ENCODE data around the gene NYNRIN. TPM values are rescaled to one million over a fixed set of nuclear protein-coding genes. Genes with fewer than 3 reads are reported as not detected.

NYNRIN gene
- total RNA-seq, 4 donors from 2014 or later, result 8.0 to 21.2 (median 13.4) TPM

DNA sequence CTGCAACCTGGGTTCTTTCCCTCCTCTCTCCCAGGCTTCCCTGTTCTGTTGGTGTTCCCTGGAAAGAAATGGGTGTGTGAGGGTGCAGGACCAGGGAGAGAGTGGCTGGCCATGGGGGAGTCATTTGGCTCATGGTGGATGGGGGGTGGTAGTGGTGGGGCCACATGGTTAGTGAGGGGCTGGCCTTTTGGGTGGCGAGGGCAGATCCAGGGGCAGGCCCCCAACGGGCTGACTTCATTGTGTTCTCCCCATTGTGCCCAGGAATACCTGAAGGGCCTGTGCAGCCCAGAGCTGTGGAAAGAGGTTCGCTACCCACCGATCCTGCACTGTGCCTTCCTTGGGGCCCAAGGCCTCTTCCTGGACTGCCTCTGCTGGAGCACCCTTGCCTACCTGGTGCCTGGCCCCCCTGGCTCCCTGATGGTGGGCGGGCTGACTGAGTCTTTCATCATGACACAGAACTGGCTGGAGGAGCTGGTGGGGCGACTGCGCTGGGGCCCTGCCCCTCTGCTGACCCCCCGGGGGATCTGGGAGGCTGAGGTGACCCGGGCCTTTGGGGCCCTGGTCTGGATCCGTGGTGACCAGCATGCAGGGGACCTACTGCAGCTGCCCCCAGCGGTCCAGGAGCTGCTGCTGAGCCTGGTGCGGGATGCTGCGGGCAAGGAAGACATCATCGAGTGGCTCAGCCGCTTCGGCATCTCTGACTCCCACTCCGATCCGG lies 9.0 kb downstream of the NYNRIN start:
- Histone ChIP-seq H3K27ac (replicated peaks in 1 of 4) (no peak overlapping the region), H3K4me1 (peaks cover 9 to 38% (median 26%) of the 10 kb centered on the region in 4 donors), H3K9me3 (no peaks in the 10 kb centered on the region), H3K4me3 (no peak overlapping the region), H3K36me3 (peaks cover 5 to 61% (median 48%) of the 10 kb centered on the region in 4 donors), H3K27me3 (no peaks in the 10 kb centered on the region)
- DNase-seq (ENCODE audit: extremely low spot score), result no peak
- TF ChIP-seq, protein P1, sequence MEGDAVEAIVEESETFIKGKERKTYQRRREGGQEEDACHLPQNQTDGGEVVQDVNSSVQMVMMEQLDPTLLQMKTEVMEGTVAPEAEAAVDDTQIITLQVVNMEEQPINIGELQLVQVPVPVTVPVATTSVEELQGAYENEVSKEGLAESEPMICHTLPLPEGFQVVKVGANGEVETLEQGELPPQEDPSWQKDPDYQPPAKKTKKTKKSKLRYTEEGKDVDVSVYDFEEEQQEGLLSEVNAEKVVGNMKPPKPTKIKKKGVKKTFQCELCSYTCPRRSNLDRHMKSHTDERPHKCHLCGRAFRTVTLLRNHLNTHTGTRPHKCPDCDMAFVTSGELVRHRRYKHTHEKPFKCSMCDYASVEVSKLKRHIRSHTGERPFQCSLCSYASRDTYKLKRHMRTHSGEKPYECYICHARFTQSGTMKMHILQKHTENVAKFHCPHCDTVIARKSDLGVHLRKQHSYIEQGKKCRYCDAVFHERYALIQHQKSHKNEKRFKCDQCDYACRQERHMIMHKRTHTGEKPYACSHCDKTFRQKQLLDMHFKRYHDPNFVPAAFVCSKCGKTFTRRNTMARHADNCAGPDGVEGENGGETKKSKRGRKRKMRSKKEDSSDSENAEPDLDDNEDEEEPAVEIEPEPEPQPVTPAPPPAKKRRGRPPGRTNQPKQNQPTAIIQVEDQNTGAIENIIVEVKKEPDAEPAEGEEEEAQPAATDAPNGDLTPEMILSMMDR (IDR thresholded peaks at IDR 0.05), result no peak
- TF ChIP-seq POLR2AphosphoS5 (IDR thresholded peaks at IDR 0.05) (no peak), EP300 (IDR thresholded peaks at IDR 0.05) (no peak), POLR2A (IDR thresholded peaks at IDR 0.05; ENCODE audit: low read depth) (no peak)
- 90% methylated on average over 12 of the region's 18 CpGs for WGBS
- intact Hi-C loops (cut with DNase I), result no loop called here

DNA sequence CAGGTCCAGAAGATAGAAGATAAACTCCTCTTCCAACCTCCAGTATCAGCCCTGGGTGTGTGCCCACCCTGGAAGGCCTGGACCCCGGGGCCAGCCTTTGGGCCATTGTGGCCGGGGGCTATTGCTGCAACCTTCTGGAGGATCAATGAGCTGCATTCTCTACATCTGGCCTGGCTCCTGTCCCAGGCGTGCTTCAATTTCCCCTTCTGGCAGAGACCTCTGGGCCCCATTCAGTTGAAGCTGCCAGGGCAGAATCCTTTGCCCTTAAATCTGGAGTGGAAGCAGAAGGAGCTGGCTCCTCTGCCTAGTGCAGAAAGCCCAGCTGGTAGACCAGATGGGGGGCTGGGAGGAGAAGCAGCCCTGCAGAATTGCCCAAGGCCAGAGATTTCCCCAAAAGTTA lies 10.0 kb downstream of the NYNRIN start:
- WGBS, result 25% methylated on average over 1 of the region's 3 CpGs
- intact Hi-C loops (cut with DNase I), result no loop called here
- TF ChIP-seq POLR2AphosphoS5 (IDR thresholded peaks at IDR 0.05) (no peak), EP300 (IDR thresholded peaks at IDR 0.05) (no peak), POLR2A (IDR thresholded peaks at IDR 0.05; ENCODE audit: low read depth) (no peak)
- TF ChIP-seq, protein P1 (IDR thresholded peaks at IDR 0.05), result no peak
- DNase-seq (ENCODE audit: extremely low spot score), result no peak
- H3K27ac ChIP-seq (replicated peaks in 1 of 4), result no peak overlapping the region
- no peaks in the 10 kb centered on the region for H3K9me3 ChIP-seq
- H3K4me1 ChIP-seq, result peaks cover 0 to 28% (median 16%) of the 10 kb centered on the region in 4 donors
- no peaks in the 10 kb centered on the region for H3K27me3 ChIP-seq
- no peak overlapping the region for H3K4me3 ChIP-seq
- peaks cover 7 to 71% (median 57%) of the 10 kb centered on the region in 4 donors for H3K36me3 ChIP-seq

DNA sequence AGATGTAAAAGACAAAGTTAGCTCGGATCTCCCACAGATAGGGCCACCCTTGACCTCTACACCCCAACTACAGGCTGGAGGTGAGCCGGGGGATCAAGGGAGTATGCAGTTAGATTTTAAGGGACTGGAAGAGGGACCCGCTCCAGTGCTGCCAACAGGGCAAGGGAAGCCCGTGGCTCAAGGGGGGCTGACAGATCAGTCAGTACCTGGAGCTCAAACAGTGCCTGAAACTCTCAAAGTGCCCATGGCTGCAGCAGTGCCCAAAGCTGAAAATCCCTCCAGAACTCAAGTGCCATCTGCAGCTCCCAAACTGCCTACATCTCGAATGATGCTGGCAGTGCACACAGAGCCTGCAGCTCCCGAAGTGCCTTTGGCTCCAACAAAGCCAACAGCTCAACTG lies 10.4 kb downstream of the NYNRIN start:
- intact Hi-C loops (cut with DNase I), result no loop called here
- TF ChIP-seq POLR2A (IDR thresholded peaks at IDR 0.05; ENCODE audit: low read depth), result no peak
- TF ChIP-seq, protein P1 (IDR thresholded peaks at IDR 0.05), result no peak
- no peak for TF ChIP-seq POLR2AphosphoS5 (IDR thresholded peaks at IDR 0.05)
- no peak for TF ChIP-seq EP300 (IDR thresholded peaks at IDR 0.05)
- WGBS, result 80% methylated on average over 6 of the region's 6 CpGs
- Histone ChIP-seq H3K27me3 (no peaks in the 10 kb centered on the region), H3K9me3 (no peaks in the 10 kb centered on the region), H3K4me3 (no peak overlapping the region), H3K27ac (replicated peaks in 1 of 4) (no peak overlapping the region), H3K4me1 (peaks cover 0 to 24% (median 12%) of the 10 kb centered on the region in 4 donors), H3K36me3 (peaks cover 8 to 75% (median 61%) of the 10 kb centered on the region in 4 donors)
- no peak for DNase-seq (ENCODE audit: extremely low spot score)

DNA sequence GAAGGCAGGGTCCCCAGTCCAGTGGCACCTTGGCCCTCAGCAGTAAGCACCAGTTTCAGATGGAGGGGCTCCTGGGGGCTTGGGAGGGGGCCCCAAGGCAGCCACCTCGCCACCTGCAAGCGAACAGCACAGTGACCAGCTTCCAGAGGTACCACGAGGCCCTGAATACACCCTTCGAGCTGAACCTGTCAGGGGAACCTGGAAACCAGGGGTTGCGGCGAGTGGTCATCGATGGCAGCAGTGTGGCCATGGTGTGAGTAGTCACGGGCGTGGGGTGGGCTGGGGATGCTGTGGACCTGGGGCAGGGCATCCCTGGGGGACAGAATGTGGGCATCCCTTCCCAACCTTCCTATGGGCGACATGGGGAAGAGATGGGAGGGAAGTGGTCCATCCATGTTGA lies 11.2 kb downstream of the NYNRIN start:
- intact Hi-C loops (cut with DNase I), result no loop called here
- H3K4me3 ChIP-seq, result no peak overlapping the region
- WGBS, result 96% methylated on average over 10 of the region's 10 CpGs
- H3K27ac ChIP-seq (replicated peaks in 1 of 4), result no peak overlapping the region
- no peaks in the 10 kb centered on the region for H3K27me3 ChIP-seq
- H3K9me3 ChIP-seq, result no peaks in the 10 kb centered on the region
- no peak for DNase-seq (ENCODE audit: extremely low spot score)
- peaks cover 0 to 17% (median 7%) of the 10 kb centered on the region in 4 donors for H3K4me1 ChIP-seq
- H3K36me3 ChIP-seq, result peaks cover 13 to 83% (median 69%) of the 10 kb centered on the region in 4 donors
- TF ChIP-seq POLR2AphosphoS5 (IDR thresholded peaks at IDR 0.05) (no peak), POLR2A (IDR thresholded peaks at IDR 0.05; ENCODE audit: low read depth) (no peak), EP300 (IDR thresholded peaks at IDR 0.05) (no peak)
- TF ChIP-seq, protein P1 (IDR thresholded peaks at IDR 0.05), result no peak

All from esophagus muscularis mucosa (tissue), 4 donors.